NT2/D1 (cell line): ENCODE results near the gene PGBD1.
A peak's percentile ranks its signal among the peaks of the same experiment; 100 is the strongest.

ENCODE experiments used
- DNase-seq: peaks from one replicate; pipeline ENCODE4 v3.0.0-alpha.2; 2011; ENCODE audit warnings: low read depth, low spot score
- H3K27me3 ChIP-seq: 2 replicates; pipeline ENCODE4 v1.6.0; 2011; ENCODE audit warnings: mild to moderate bottlenecking; ENCODE audit not compliant: insufficient read length, insufficient read depth
- H3K36me3 ChIP-seq: 2 replicates; pipeline ENCODE4 v1.6.1; 2011; ENCODE audit warnings: mild to moderate bottlenecking, low read length, mixed read lengths; ENCODE audit not compliant: insufficient read depth, insufficient read length
- H3K4me1 ChIP-seq: 2 replicates; pipeline ENCODE4 v1.5.1; 2011; ENCODE audit not compliant: insufficient read depth, insufficient read length
- H3K4me3 ChIP-seq: 2 replicates; pipeline ENCODE4 v1.5.1; 2011; ENCODE audit warnings: low read depth; ENCODE audit not compliant: insufficient read length
- H3K9ac ChIP-seq: 2 replicates; pipeline ENCODE4 v1.6.0; 2011; ENCODE audit warnings: low read depth; ENCODE audit not compliant: insufficient read length
- H3K9me3 ChIP-seq: 2 replicates; pipeline ENCODE4 v1.5.1; 2011; ENCODE audit warnings: mild to moderate bottlenecking, low read length; ENCODE audit not compliant: insufficient read depth
- SUZ12 ChIP-seq: IDR thresholded peaks from 2 replicates; pipeline ENCODE4 v1.6.1; 2011; ENCODE audit not compliant: insufficient read length, insufficient read depth; ENCODE audit errors: extremely low read depth
- YY1 ChIP-seq: IDR thresholded peaks from 2 replicates; pipeline ENCODE4 v1.6.1; 2011; ENCODE audit not compliant: insufficient read length, insufficient read depth
- ZNF274 ChIP-seq: IDR thresholded peaks from 2 replicates; pipeline ENCODE4 v1.6.1; 2011; ENCODE audit warnings: mild to moderate bottlenecking, low read depth, low read length

The PGBD1 gene

DNA sequence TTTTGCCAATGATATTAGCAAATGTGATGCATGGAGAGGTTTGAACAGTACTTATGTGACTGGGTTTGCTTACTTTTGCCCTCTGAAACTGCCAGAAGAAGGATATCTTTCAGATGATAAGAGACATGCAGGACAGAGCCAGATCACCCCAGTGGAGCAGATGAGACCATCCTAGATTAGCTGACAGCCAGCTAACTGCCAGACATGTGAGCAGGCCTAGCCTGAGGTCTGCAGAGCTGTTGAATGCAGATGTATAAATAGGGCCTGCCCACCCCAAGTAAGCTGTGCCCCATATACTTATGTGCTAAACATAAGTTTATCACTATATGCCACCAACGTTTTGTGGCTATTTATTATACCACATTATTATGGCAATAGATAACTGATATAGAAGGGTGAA lies 48.7 kb downstream of the PGBD1 start:
- Histone ChIP-seq H3K27me3 (no peaks in the 10 kb centered on the region), H3K4me3 (no peak overlapping the region), H3K9me3 (peaks cover 51% of the 10 kb centered on the region), H3K4me1 (no peaks in the 10 kb centered on the region), H3K36me3 (peaks cover 17% of the 10 kb centered on the region), H3K9ac (no peak overlapping the region)
- DNase-seq, result no peak
- no peak for TF ChIP-seq SUZ12
- no peak for TF ChIP-seq YY1
- no peak for TF ChIP-seq ZNF274

DNA sequence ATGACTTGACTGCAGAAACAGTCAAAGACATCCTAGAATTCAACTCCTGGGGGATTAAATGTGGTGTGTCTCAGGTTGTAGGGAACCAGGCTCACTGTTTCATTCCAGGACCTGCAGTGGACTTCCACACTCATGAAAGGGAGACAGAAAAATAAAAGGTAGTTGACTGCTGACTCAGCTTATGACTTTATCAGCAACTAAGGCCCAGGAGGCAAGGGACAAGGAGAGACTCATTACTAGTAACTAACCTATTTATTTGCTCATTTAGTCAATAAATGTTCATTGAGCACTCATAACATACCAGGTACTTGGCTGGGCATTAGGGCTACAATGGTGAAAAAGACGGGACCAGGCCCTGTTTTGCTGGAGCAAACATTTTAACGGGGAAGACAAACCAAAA lies 51.7 kb downstream of the PGBD1 start:
- TF ChIP-seq SUZ12 (no peak), ZNF274 (no peak), YY1 (no peak)
- no peaks in the 10 kb centered on the region for H3K4me1 ChIP-seq
- no peak overlapping the region for H3K9ac ChIP-seq
- DNase-seq, result no peak
- no peak overlapping the region for H3K4me3 ChIP-seq
- H3K27me3 ChIP-seq, result no peaks in the 10 kb centered on the region
- no peaks in the 10 kb centered on the region for H3K36me3 ChIP-seq
- peaks cover 24% of the 10 kb centered on the region; the same call in 1 of the 2 replicates for H3K9me3 ChIP-seq

DNA sequence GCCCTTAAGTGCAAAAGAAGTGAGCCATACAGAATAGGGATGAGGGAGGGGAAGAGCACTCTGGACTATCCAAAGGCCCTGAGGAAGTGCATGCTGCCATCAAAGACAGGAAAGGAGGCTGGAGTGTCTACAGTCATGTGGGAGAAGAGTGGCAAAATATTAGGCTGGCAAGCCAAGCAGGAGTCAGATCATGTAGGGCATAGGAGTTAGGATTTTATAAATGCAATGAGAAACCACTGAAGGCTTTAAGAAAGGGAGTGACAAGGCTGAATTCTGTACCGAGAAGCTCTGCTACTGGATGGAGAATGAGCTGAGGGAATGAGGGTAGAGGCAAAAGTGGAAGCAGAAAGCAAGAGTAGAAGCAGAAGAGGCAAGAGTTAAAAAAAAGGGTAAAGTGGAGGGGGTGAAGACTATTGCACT lies 52.2 kb downstream of the PGBD1 start:
- no peaks in the 10 kb centered on the region for H3K4me1 ChIP-seq

DNA sequence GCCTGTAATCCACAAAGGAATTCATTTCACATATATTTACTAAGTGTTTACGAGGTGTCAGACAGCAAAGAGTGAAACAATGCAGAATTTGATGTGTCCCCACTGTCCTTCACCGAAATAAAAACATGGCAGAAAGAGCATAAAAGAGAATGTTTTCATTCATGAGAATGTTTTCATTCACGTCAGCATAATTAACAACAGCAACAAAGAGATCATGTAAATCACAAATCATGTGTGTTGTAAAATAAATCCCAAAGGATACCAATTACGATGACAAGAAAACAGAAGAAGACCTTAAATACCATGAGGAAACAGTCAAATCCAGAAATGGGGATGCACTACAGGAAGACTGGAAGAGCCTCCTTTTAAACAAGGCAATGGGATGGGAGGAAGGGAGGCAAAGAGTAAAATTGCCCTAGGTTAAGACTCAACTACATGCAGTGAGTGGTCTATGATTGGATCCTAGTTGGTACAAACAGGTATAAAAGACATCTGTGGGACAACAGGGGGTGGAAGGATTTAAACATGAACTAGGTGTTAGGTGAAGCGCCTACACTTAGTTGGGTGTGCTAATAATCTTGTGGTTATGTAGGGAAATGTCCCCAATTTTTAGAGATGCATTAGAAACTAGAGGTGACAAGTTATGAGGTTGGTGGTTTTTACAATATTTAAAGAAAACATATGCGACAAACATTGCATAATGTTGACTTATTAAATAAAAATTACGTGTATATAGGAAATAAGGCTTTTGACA lies 53.1 kb downstream of the PGBD1 start:
- DNase-seq, result no peak
- no peak overlapping the region for H3K4me3 ChIP-seq
- 0 out of 2 replicates have a peak, but pooled peaks cover 16% of the 10 kb centered on the region for H3K9me3 ChIP-seq
- no peak overlapping the region for H3K9ac ChIP-seq
- H3K27me3 ChIP-seq, result no peaks in the 10 kb centered on the region
- TF ChIP-seq ZNF274 (no peak), YY1 (no peak), SUZ12 (no peak)
- no peaks in the 10 kb centered on the region for H3K36me3 ChIP-seq
- H3K4me1 ChIP-seq, result no peaks in the 10 kb centered on the region

More for the DNA sequence above, 52.2 kb downstream of the PGBD1 start:
- no peak overlapping the region for H3K4me3 ChIP-seq
- H3K36me3 ChIP-seq, result no peaks in the 10 kb centered on the region
- no peak for TF ChIP-seq YY1
- no peak for TF ChIP-seq SUZ12
- no peak for TF ChIP-seq ZNF274
- peaks cover 24% of the 10 kb centered on the region; the same call in 1 of the 2 replicates for H3K9me3 ChIP-seq
- H3K27me3 ChIP-seq, result no peaks in the 10 kb centered on the region
- no peak for DNase-seq
- H3K9ac ChIP-seq, result no peak overlapping the region

DNA sequence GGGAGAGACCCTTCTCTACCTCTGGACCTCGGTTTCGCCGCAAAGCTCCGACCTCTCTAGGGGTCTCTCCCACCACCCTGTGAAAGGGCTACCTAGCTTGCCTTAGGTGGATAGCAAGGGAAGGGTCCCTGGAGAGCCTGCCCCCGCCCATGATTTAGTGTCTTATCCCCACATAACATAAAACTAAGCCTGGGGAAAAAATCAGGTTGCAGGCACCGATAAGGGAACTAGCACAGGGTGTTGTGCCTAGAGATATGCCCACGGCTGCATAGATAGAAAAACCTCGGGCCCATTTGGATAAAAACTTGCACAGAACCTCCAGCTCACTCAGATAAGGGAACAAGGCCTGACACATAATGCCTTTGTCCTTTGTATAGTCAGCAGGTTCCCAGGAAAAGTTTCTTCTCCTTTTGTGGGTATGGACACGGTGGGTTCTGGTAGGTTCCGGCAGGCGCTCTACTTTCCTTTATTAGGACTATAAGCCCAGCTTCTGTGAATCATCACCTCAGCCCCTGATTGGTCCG lies 53.7 kb downstream of the PGBD1 start:
- Histone ChIP-seq H3K4me1 (no peaks in the 10 kb centered on the region), H3K27me3 (no peaks in the 10 kb centered on the region), H3K36me3 (no peaks in the 10 kb centered on the region), H3K9me3 (0 out of 2 replicates have a peak, but pooled peaks cover 17% of the 10 kb centered on the region), H3K9ac (no peak overlapping the region), H3K4me3 (no peak overlapping the region)
- DNase-seq, result no peak
- TF ChIP-seq ZNF274, result no peak
- TF ChIP-seq YY1, result no peak
- TF ChIP-seq SUZ12, result no peak

DNA sequence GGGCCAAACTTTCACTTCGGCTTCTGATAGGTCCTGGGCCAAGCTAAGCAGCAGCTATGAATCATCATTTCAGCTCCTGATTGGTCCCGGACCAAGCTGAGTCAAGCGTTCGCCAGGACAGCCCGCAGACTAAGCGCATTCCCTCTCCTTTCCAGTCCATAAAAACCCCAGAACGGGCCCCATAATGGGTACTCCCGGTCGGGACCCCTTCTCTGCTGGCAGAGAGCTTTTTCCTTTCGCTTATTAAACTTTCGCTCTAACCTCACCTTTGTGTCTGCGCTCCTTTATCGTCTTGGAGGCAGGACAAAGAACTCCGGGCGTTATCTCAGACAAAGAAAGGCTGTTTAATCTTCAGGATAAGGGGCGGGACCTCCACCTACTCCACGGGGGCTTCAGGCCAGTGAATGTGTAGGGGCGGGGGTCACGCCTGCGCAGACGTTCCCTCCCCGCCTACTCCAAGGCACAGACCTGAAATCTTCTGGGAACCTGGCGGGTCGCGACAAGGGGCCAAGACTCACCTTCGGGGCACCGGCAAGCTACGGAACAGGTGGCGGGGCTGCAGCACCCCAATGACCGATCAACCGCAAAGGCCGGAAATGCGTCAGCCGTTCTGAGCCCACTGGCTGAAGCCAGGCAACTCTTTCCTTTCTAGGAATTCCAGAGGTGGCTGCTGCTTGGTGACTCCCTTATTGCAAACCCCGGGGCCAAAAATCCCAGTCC lies 54.4 kb downstream of the PGBD1 start, which contains the start of gene ZSCAN31:
ZSCAN31 (minus strand) TSS at position 585 of the 720 bp plus-strand sequence. CDS start 6,465 bp downstream, outside the sequence.
- Histone ChIP-seq H3K4me1 (no peaks in the 10 kb centered on the region), H3K9ac (peak within 1 kb of the TSS; percentile 68), H3K27me3 (no peaks in the 10 kb centered on the region), H3K4me3 (peak within 1 kb of the TSS; percentile 71), H3K36me3 (no peaks in the 10 kb centered on the region), H3K9me3 (peaks cover 20% of the 10 kb centered on the region; the same call in 1 of the 2 replicates)
- DNase-seq, result peak; percentile 77
- TF ChIP-seq SUZ12, result no peak
- no peak for TF ChIP-seq YY1
- TF ChIP-seq ZNF274, result no peak
